Inflammatory macrophage treated with lipopolysaccharide for 1 hour (primary cell): ENCODE results near the gene OR14A16.

Experiments
- DNase-seq, 2 donors: peaks; one replicate each; pipeline ENCODE4 v3.0.0-alpha.2; 2020 to 2022

OR14A16 gene, protein sequence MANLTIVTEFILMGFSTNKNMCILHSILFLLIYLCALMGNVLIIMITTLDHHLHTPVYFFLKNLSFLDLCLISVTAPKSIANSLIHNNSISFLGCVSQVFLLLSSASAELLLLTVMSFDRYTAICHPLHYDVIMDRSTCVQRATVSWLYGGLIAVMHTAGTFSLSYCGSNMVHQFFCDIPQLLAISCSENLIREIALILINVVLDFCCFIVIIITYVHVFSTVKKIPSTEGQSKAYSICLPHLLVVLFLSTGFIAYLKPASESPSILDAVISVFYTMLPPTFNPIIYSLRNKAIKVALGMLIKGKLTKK

DNA sequence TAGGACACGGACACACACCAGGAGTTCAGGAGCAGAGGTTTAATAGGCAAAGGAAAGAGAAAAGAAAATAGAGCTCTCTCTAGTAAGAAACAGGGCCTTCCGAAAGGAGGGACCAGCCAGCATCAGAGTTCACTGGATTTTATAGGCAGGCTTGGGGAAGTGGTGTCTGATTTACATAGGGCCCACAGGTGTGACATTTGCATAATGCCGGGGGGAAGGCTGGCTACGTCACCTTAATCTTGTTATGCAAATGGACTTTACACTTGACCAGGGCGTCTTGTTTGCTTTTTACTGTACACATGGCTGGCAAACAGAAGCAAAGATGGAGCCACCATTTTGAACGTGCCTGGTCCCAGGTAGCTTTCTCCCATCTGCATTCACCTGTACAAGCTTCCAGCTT lies at the start of gene OR14A16:
OR14A16 (minus strand) TSS at position 97 of the 400 bp plus-strand sequence. CDS start 8,390 bp downstream, outside the sequence.
- DNase-seq: no peak

DNA sequence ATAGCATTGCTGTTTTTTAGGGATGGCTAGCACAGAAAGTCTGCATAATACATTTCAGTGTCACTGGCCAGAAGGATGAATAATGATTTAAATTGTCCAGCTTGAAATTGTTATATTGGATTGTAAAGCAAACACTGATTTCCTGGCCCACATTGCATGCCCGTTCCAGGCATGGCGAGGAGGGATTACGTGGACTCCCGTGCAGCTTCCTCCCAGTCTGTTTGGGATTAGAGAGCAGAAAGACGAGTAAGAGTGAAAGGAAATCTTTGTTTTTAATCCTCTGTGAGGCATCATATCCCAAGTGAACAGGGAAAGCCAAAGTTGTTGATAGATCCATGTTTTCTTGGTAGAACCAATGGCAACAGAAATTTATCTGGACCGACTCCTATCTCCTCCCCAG lies 41.5 kb upstream of the OR14A16 start:
- no peak for DNase-seq

DNA sequence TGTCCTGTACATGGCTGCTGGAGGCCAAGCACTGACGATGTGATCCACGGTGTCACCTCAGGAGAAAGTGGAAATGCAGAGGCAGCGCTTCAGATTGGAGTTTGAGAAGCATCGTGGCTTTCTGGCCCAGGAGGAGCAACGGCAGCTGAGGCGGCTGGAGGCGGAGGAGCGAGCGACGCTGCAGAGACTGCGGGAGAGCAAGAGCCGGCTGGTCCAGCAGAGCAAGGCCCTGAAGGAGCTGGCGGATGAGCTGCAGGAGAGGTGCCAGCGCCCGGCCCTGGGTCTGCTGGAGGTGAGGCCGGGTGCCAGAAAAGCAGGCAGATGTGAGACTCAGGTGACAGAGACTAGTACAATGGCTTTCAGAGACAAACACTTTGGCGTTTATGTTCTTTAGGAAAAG lies 40.7 kb upstream of the OR14A16 start:
- no peak for DNase-seq

- no peak for DNase-seq
Observed at GRCh38 chr1:247862756-247863155, 38.8 kb upstream of the OR14A16 start.

DNA sequence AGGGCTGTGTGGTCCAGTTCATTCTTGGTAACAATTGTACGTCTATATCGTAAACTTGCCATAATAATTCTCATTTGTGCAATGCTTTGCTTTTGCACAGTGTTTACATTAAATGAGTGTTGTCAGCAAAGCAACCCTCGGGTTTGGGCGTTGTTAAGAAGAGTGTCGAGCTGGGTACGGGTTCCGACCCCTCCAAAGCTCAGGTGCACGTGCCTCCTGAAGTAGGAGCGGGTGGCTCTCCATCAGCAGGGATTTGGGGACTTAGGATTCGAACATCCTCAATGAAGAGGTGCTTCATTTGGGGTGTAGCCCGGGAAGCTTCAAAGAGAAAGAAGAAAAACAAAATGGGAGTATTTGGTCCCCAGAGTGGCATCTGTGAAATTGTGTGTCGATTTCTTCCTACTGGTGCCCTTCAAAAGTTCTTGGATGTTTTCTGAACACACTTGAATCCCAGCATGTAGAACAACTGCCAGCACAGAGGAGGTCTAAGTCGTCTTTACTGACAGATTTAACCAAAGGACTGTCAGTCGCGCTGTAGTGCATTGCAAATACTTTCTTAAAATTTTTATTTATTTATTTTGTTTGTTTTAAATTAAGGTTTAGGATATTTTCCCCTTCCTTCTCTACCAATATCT lies 34.2 kb upstream of the OR14A16 start:
- no peak for DNase-seq

GRCh38 chr1:247857069-247857984 lies 33.4 kb upstream of the OR14A16 start, which contains the start of gene TRIM58:
Gene TRIM58 (plus strand): TSS chr1:247857187. CDS start chr1:247857247, 60 bp downstream.
- DNase-seq: peak; percentile 2 to 12

DNA sequence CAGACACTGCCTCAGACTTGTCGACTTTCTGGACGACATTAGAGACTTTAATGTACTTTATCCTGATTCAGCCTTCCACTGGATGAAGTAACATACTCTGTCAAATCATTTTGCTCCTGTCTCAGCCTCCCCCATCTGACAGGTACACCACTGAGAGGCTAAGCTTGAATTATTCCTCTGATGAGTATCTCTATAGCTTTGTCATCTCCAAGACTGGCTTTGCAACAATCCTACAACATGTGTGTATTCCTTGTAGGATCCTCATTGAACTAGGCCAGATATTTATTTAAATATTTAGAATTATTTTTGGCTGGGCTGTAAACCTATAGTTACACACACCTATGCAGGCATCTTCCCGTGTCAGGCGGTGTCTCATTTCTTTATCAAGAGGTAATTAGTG lies 32.0 kb upstream of the OR14A16 start:
- no peak for DNase-seq

- no peak for DNase-seq
Observed at GRCh38 chr1:247854899-247855545, 31.1 kb upstream of the OR14A16 start.

DNA sequence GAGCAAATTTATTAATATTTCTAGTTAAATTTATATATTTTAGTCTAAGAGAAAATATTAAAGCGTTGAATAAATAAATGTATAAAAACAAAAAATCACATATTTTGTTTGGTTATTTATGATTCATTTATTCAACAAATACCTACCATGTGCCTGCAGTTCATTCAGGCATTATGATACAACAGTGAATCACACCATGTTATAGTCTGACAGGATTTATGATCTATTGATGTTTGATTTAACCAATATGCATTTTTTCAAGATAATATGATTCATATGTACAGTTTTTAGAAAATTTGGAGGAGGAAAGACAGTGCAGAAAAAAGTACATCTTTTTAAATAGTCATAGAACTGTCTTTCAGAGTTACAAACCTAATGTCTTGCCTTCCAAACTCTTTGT lies 25.7 kb upstream of the OR14A16 start:
- no peak for DNase-seq

DNA sequence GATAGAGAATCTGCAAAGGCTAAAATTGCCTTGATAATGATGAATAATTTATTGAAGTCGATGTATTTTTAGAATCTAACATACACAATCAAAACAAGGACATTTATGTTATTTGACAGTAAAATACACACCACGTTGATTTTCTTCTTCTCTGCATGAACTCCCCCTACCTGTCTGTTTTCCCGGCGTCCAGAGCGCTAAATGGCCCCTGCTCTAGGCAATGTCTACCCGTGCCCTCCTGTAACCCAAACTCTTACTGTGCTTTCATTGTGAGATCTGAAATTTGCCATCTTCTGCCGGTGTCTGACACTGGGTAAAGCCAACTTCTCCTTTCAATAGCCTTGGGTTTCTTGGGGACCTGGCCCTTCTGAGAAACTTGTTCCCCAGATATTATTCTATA lies 24.4 kb upstream of the OR14A16 start:
- DNase-seq: no peak

- no peak for DNase-seq
Observed at GRCh38 chr1:247845693-247846017, 21.7 kb upstream of the OR14A16 start.

DNA sequence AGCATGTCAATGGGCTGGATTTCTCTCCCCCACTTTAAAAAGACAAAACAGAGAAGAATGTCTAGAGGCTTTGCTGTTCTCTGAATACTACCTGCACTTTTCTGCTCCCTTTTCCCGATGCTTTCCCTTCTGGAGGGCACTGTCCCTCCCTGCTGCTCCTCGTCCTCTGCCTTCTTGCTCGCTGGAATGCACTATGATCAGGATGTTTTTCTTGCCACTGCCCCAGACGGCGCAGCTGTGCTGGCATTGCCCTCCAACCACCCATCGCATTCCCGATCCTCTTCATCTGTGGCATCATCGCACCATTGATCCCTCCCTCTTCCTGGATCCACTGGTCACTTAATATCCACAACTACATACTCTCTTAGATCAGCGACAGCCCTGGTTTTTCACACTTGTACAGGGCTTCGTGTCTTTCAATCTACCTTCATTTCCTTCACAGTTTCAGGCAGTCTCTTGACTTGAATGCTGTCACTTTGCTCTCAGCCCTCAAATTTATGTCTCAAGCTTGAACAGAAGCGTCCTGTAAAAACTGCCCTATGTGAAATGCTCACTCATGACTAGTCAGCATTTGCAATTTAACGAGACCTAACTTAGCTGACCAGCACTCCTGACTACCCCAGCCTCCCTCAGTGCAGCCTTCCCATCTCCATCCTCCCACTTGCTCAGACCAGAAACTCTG lies 21.2 kb upstream of the OR14A16 start:
- DNase-seq: no peak

DNA sequence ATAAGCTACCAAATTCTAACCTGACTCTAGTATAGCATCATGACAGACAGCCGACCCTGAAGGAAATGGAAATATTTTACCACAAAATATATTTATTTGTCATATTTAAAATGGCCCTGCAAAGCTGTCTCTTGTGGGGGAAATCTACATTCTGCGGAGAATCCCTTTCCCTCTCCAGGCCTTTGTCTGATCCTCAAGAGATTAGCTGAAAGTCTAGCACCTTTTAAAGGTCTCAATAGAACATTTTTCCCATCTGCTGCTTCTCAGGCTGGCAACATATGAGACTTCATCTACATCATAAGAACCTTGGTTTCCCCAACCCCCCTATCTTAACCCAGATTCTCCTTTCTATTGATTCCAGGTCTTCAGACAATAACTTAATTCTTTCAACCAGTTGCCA lies 19.5 kb upstream of the OR14A16 start:
- no peak for DNase-seq

DNA sequence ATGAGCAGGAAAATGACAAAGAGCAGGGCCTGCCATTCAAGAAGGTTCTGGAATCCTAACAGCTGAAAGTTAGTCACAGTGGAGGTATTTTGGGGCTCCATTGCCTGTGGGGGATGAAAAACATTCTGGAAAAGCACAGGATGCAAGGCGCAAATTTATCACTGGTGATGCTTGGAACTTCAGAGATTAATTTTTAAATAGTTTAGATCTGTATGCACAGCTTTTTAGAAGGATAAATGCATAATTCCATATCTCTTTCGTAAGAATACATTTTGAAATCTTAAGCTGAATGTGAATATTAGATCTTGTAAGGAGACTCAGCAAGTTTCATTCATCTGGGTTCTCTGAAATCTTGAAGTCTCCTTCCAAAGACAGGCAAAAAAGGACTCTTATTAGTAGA lies 17.9 kb upstream of the OR14A16 start, which contains the start of gene OR11L1:
OR11L1 (minus strand) TSS at position 101 of the 400 bp plus-strand sequence; CDS start at position 101, 0 bp downstream.
- DNase-seq: no peak

DNA sequence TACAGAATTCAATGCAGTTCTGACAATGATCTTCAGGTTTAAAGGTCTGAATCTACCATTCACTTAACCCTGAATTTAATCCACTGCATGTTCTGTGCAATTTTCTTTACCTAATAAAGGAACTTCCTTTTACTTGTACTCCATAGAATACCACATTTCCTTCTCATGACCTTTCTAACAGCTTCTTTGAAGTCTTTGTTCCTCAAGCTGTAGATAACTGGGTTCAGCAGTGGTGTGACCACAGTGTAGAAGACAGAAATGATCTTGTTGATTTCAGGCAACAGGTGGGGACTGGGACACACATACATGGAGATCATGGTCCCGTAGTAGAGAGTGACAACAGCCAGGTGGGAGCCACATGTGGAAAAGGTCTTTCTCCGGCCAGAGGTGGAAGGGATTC lies 16.9 kb upstream of the OR14A16 start:
- DNase-seq: no peak

- no peak for DNase-seq
Observed at GRCh38 chr1:247833601-247834000, 9.7 kb upstream of the OR14A16 start.

- DNase-seq: no peak
Observed at GRCh38 chr1:247829656-247830055, 5.7 kb upstream of the OR14A16 start.

DNA sequence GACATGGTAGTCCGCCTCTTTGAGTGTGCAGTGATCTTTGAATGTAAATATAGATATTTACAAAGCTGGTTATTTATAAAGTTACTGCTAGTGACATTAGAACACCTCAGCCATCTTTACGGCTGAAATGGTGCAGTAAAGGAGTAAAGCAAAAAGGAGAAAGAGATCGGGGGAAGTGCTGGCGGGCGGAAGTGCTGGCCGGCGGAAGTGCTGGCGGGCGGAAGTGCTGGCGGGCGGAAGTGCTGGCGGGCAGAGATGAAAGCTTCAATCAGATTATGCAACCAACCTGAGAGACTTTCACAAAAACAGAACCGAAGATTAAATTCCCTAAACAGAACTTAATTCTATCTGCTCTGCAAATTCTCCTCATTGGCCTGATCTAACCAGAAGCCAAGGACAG lies 1.4 kb upstream of the OR14A16 start:
- no peak for DNase-seq

DNA sequence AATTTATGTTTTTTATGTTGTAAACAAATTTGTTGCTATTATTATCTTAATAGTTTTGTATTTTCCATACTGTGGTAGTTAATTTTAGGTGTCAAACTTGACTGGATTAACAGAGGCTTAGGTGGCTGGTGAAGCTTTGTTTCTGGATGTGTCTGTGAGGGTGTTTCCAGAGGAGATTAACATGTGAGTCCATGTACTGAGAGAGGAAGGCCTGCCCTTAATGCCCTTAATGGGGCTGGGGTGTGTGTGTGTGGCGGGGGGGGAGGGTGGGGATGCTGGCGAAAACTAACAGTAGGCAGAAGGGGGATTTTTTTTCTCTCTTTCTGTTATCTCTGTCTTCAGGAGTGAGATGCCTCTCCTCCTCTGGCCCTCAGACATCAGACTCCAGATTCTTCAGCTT lies 1.9 kb downstream of the OR14A16 start:
- DNase-seq: no peak

DNA sequence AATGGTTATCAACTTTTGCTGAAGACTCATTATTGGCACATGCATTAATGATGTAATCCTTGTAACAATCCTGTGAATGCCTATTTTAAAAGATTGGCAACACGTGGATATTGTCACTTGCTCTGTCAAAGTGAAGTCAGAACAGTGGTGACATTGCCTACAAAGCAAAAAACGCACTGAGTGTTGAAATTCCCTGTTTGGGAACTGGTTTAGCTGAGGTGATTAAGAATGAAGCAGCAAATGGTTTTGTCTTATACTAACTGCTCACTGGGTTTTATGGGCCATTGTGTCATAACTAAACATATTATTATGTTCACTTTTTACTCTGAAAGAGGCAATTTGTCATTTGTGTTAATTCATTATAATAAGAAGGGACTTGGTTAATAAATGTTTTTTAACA lies 11.3 kb downstream of the OR14A16 start:
- no peak for DNase-seq

- no peak for DNase-seq
Observed at GRCh38 chr1:247797518-247797917, 26.4 kb downstream of the OR14A16 start.

GRCh38 chr1:247769603-247770002 lies 54.3 kb downstream of the OR14A16 start:
- no peak for DNase-seq
